Loucy (cell line): ENCODE data around the gene NRG2.

Experiments
- H2AFZ ChIP-seq: fragments of 200-600 bp; sonication (generic); 2 replicates; pipeline ENCODE4 v1.6.0; 2016; ENCODE audit warnings: antibody characterized with exemption, mild to moderate bottlenecking, low read length, moderate library complexity
- H3F3A ChIP-seq: fragments of 200-600 bp; 2 replicates; pipeline ENCODE4 v1.6.0; 2016; ENCODE audit warnings: antibody characterized with exemption, low read depth, mild to moderate bottlenecking
- H3K27me3 ChIP-seq: fragments of 200-600 bp; sonication (generic); 2 replicates; pipeline ENCODE4 v1.6.1; 2014; ENCODE audit warnings: low read length, mild to moderate bottlenecking; ENCODE audit not compliant: insufficient read depth, poor library complexity, severe bottlenecking
- H3K36me3 ChIP-seq: fragments of 200-600 bp; sonication (generic); 2 replicates; pipeline ENCODE4 v1.6.1; 2016; ENCODE audit warnings: low read length; ENCODE audit not compliant: insufficient read depth
- H3K4me1 ChIP-seq: fragments of 200-600 bp; sonication (generic); 2 replicates; pipeline ENCODE4 v1.5.1; 2014; ENCODE audit warnings: low read length, mild to moderate bottlenecking; ENCODE audit not compliant: insufficient read depth, poor library complexity, severe bottlenecking
- H3K4me2 ChIP-seq: fragments of 200-600 bp; sonication (generic); 2 replicates; pipeline ENCODE4 v1.6.0; 2014; ENCODE audit warnings: antibody characterized with exemption, low read length, low read depth, mild to moderate bottlenecking; ENCODE audit not compliant: poor library complexity, severe bottlenecking
- H3K4me3 ChIP-seq: fragments of 200-600 bp; sonication (generic); 2 replicates; pipeline ENCODE4 v1.5.1; 2014; ENCODE audit warnings: low read length, mild to moderate bottlenecking, mixed read lengths; ENCODE audit not compliant: poor library complexity, severe bottlenecking
- H3K79me2 ChIP-seq: fragments of 200-600 bp; sonication (generic); 2 replicates; pipeline ENCODE4 v1.6.1; 2014; ENCODE audit warnings: low read length; ENCODE audit not compliant: insufficient read depth
- H3K9ac ChIP-seq: fragments of 200-600 bp; sonication (generic); 2 replicates; pipeline ENCODE4 v1.6.0; 2014; ENCODE audit warnings: mild to moderate bottlenecking, low read depth, low read length, moderate library complexity; ENCODE audit not compliant: poor library complexity, severe bottlenecking
- H3K9me2 ChIP-seq: fragments of 200-600 bp; sonication (generic); replicated peaks from 2 replicates; pipeline ENCODE4 v1.6.1; 2016; ENCODE audit warnings: low read depth, low read length, mixed read lengths
- H3K9me3 ChIP-seq: fragments of 200-600 bp; sonication (generic); 2 replicates; pipeline ENCODE4 v1.6.1; 2014; ENCODE audit warnings: mild to moderate bottlenecking, antibody characterized with exemption, low read length, low read depth; ENCODE audit not compliant: insufficient read depth
- H4K20me1 ChIP-seq: fragments of 200-600 bp; sonication (generic); 2 replicates; pipeline ENCODE4 v1.6.0; 2014; ENCODE audit warnings: antibody characterized with exemption, low read length, mild to moderate bottlenecking; ENCODE audit not compliant: insufficient read depth, poor library complexity, severe bottlenecking
- CTCF ChIP-seq: fragments of 200-600 bp; sonication (generic); conservative IDR thresholded peaks from 2 replicates; pipeline ENCODE4 v1.5.1; 2014; ENCODE audit warnings: mild to moderate bottlenecking, antibody characterized with exemption, low read length
- EZH2phosphoT487 ChIP-seq: fragments of 200-600 bp; IDR thresholded peaks from 2 replicates; pipeline ENCODE4 v1.6.1; 2018; ENCODE audit warnings: antibody characterized with exemption, mild to moderate bottlenecking, moderate library complexity, borderline replicate concordance

NRG2 gene

GRCh38 chr5:139980765-139981164 lies 62.3 kb downstream of the NRG2 start:
- Histone ChIP-seq H3K79me2 (no peaks in the 10 kb centered on the region), H3K4me1 (no peaks in the 10 kb centered on the region), H3K36me3 (no peaks in the 10 kb centered on the region), H4K20me1 (no peaks in the 10 kb centered on the region), H3K9ac (no peak overlapping the region), H2AFZ (no peak overlapping the region), H3K9me2 (no peaks in the 10 kb centered on the region), H3K4me3 (no peak overlapping the region), H3F3A (no peaks in the 10 kb centered on the region), H3K27me3 (no peaks in the 10 kb centered on the region), H3K9me3 (no peaks in the 10 kb centered on the region), H3K4me2 (no peak overlapping the region)
- TF ChIP-seq EZH2phosphoT487 = no peak
- TF ChIP-seq CTCF = no peak

GRCh38 chr5:139979943-139980342 lies 63.2 kb downstream of the NRG2 start:
- Histone ChIP-seq H3F3A (no peaks in the 10 kb centered on the region), H3K4me1 (no peaks in the 10 kb centered on the region), H3K9me2 (no peaks in the 10 kb centered on the region), H2AFZ (no peak overlapping the region), H3K27me3 (no peaks in the 10 kb centered on the region), H3K4me3 (no peak overlapping the region), H3K9me3 (no peaks in the 10 kb centered on the region), H3K36me3 (no peaks in the 10 kb centered on the region), H3K79me2 (no peaks in the 10 kb centered on the region), H4K20me1 (no peaks in the 10 kb centered on the region), H3K9ac (no peak overlapping the region), H3K4me2 (no peak overlapping the region)
- TF ChIP-seq CTCF (no peak), EZH2phosphoT487 (no peak)

GRCh38 chr5:139979518-139979917 lies 63.6 kb downstream of the NRG2 start:
- Histone ChIP-seq H3K4me1 (no peaks in the 10 kb centered on the region), H3K4me2 (no peak overlapping the region), H2AFZ (no peak overlapping the region), H3K9me3 (no peaks in the 10 kb centered on the region), H3K79me2 (no peaks in the 10 kb centered on the region), H3K4me3 (no peak overlapping the region), H3K9ac (no peak overlapping the region), H3K9me2 (no peaks in the 10 kb centered on the region), H4K20me1 (no peaks in the 10 kb centered on the region), H3K36me3 (no peaks in the 10 kb centered on the region), H3F3A (no peaks in the 10 kb centered on the region), H3K27me3 (no peaks in the 10 kb centered on the region)
- TF ChIP-seq CTCF = no peak
- no peak for TF ChIP-seq EZH2phosphoT487
